ENCODE results near the gene SYNC.

SYNC gene

GRCh38 chr1:32693455-32694174, 9.0 kb downstream of the SYNC start:
- no peak for ATAC-seq
- TF ChIP-seq TSHZ2 (CRISPR knock-in tag; IDR thresholded peaks at IDR 0.05) (no peak), BACH2 (CRISPR knock-in tag; IDR thresholded peaks at IDR 0.05; ENCODE audit: borderline replicate concordance) (no peak), GLIS3 (CRISPR knock-in tag; IDR thresholded peaks at IDR 0.05) (no peak), RARB (CRISPR knock-in tag; IDR thresholded peaks at IDR 0.05) (no peak), ESRRG (CRISPR knock-in tag; IDR thresholded peaks at IDR 0.05) (no peak), ISL1 (CRISPR knock-in tag; IDR thresholded peaks at IDR 0.05) (no peak), ZNF8 (CRISPR knock-in tag; IDR thresholded peaks at IDR 0.05) (no peak), PPARA (CRISPR knock-in tag; IDR thresholded peaks at IDR 0.05; ENCODE audit: borderline replicate concordance) (no peak), ZFP3 (CRISPR knock-in tag; IDR thresholded peaks at IDR 0.05) (no peak), ZC3H10 (CRISPR knock-in tag; IDR thresholded peaks at IDR 0.05) (no peak)

GRCh38 chr1:32686387-32686786, 16.2 kb downstream of the SYNC start:
- no peak for ATAC-seq
- no peak for TF ChIP-seq CREB5 (CRISPR knock-in tag; IDR thresholded peaks at IDR 0.05; ENCODE audit: low read depth)
- TF ChIP-seq PPARA (CRISPR knock-in tag; IDR thresholded peaks at IDR 0.05; ENCODE audit: borderline replicate concordance): no peak
- TF ChIP-seq PATZ1 (CRISPR knock-in tag; IDR thresholded peaks at IDR 0.05; ENCODE audit: borderline replicate concordance): no peak
- no peak for TF ChIP-seq TOX (CRISPR knock-in tag; IDR thresholded peaks at IDR 0.05; ENCODE audit: borderline replicate concordance)
- no peak for TF ChIP-seq ZNF565 (CRISPR knock-in tag; conservative IDR thresholded peaks at IDR 0.05; ENCODE audit: low read depth)
- TF ChIP-seq ZC3H10 (CRISPR knock-in tag; IDR thresholded peaks at IDR 0.05): no peak
- no peak for TF ChIP-seq SNAI2 (CRISPR knock-in tag; IDR thresholded peaks at IDR 0.05)
- no peak for TF ChIP-seq ZNF70 (CRISPR knock-in tag; IDR thresholded peaks at IDR 0.05)
- no peak for TF ChIP-seq ISL1 (CRISPR knock-in tag; IDR thresholded peaks at IDR 0.05)
- TF ChIP-seq ZFP30 (CRISPR knock-in tag; IDR thresholded peaks at IDR 0.05): no peak
- no peak for TF ChIP-seq OSR1 (CRISPR knock-in tag; IDR thresholded peaks at IDR 0.05)
- no peak for TF ChIP-seq CSDC2 (CRISPR knock-in tag; IDR thresholded peaks at IDR 0.05)

- ATAC-seq: no peak; the same call in 2 of the 3 replicates
- no peak for TF ChIP-seq CREB5 (CRISPR knock-in tag; IDR thresholded peaks at IDR 0.05; ENCODE audit: low read depth)
- no peak for TF ChIP-seq TOX (CRISPR knock-in tag; IDR thresholded peaks at IDR 0.05; ENCODE audit: borderline replicate concordance)
- no peak for TF ChIP-seq RARB (CRISPR knock-in tag; IDR thresholded peaks at IDR 0.05)
- no peak for TF ChIP-seq ZNF565 (CRISPR knock-in tag; conservative IDR thresholded peaks at IDR 0.05; ENCODE audit: low read depth)
- TF ChIP-seq PPARA (CRISPR knock-in tag; IDR thresholded peaks at IDR 0.05; ENCODE audit: borderline replicate concordance): no peak
- TF ChIP-seq ZNF70 (CRISPR knock-in tag; IDR thresholded peaks at IDR 0.05): no peak
- no peak for TF ChIP-seq ISL1 (CRISPR knock-in tag; IDR thresholded peaks at IDR 0.05)
- no peak for TF ChIP-seq GLIS3 (CRISPR knock-in tag; IDR thresholded peaks at IDR 0.05)
- TF ChIP-seq PATZ1 (CRISPR knock-in tag; IDR thresholded peaks at IDR 0.05; ENCODE audit: borderline replicate concordance): no peak
- no peak for TF ChIP-seq ARNTL (CRISPR knock-in tag; IDR thresholded peaks at IDR 0.05; ENCODE audit: borderline replicate concordance, low read depth)
- no peak for TF ChIP-seq OSR1 (CRISPR knock-in tag; IDR thresholded peaks at IDR 0.05)
- no peak for TF ChIP-seq ZC3H10 (CRISPR knock-in tag; IDR thresholded peaks at IDR 0.05)
- TF ChIP-seq POU6F1 (CRISPR knock-in tag; IDR thresholded peaks at IDR 0.05; ENCODE audit: borderline replicate concordance, low read depth): no peak
Observed at GRCh38 chr1:32685498-32685897, 17.1 kb downstream of the SYNC start.

Measured in SK-N-SH treated with all-trans-retinoic acid at 6 μM for 48 hours (cell line).